ENCODE measurements around the gene TSC1.

TSC1 gene

GRCh38 chr9:132935026-132935425 is 9.4 kb downstream of the TSC1 start:
- no peak for TF ChIP-seq ZNF274 (IDR thresholded peaks at IDR 0.05; ENCODE audit: low read depth, low read length)
- no peak overlapping the region for H3K4me3 ChIP-seq (ENCODE audit: low read length)

DNA sequence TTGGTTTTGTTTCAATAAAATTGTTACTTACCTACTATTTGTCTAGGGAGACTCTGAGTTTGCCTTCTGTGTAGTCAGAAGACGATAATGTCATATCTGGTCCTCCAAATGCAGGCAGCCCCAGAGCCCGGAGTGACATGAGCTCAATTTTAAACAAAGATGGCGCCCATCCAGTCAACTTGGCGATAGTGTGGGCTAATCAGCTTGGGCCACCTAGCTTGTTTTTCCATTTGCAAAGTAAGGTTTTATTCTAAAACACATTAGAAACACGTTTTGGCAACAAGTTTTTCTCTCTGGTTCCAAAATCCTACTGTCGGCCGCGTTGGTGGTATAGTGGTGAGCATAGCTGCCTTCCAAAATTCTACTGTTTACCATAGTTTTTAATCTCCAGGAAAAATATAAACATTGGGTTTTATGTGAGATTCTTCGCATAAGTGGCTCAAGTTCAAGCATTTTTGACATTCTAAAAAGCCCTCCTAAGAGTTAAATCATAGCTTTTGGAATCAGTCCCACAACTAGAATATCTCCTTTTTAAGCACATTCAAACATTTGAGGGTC is 13.2 kb downstream of the TSC1 start:
- H3K4me3 ChIP-seq (ENCODE audit: low read length) = no peak overlapping the region
- TF ChIP-seq ZNF274 (IDR thresholded peaks at IDR 0.05; ENCODE audit: low read depth, low read length) = no peak

- no peak for TF ChIP-seq ZNF274 (IDR thresholded peaks at IDR 0.05; ENCODE audit: low read depth, low read length)
- H3K4me3 ChIP-seq (ENCODE audit: low read length) = no peak overlapping the region
Observed at GRCh38 chr9:132927704-132928103, 16.7 kb downstream of the TSC1 start.

GRCh38 chr9:132923346-132923902 is 21.0 kb downstream of the TSC1 start:
- TF ChIP-seq ZNF274 (IDR thresholded peaks at IDR 0.05; ENCODE audit: low read depth, low read length) = no peak
- H3K4me3 ChIP-seq (ENCODE audit: low read length) = no peak overlapping the region

GRCh38 chr9:132919614-132920268 is 24.7 kb downstream of the TSC1 start:
- H3K4me3 ChIP-seq (ENCODE audit: low read length) = no peak overlapping the region
- TF ChIP-seq ZNF274 (IDR thresholded peaks at IDR 0.05; ENCODE audit: low read depth, low read length) = no peak

GRCh38 chr9:132914924-132915323 is 29.5 kb downstream of the TSC1 start:
- H3K4me3 ChIP-seq (ENCODE audit: low read length) = no peak overlapping the region
- TF ChIP-seq ZNF274 (IDR thresholded peaks at IDR 0.05; ENCODE audit: low read depth, low read length) = no peak

DNA sequence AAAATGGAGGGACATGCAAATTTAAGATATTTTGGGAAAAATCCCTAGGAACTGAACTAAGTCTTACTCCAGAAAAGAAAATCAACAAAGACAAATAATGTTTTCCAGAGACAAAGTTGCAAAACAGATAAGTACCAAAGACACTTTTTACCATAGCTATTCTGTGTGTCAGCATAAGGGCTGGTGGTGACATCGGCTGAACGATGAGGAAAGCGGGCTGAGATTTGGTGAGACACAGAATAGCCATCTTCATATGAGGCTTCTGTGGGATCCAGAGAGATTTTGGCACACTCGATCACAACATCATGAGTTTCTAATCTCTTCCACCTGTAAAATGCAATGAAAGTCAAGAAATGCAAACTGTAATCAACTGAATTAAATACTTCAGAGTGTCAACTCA is 32.3 kb downstream of the TSC1 start:
- H3K4me3 ChIP-seq (ENCODE audit: low read length) = no peak overlapping the region
- TF ChIP-seq ZNF274 (IDR thresholded peaks at IDR 0.05; ENCODE audit: low read depth, low read length) = no peak

GRCh38 chr9:132910376-132910775 is 34.0 kb downstream of the TSC1 start:
- TF ChIP-seq ZNF274 (IDR thresholded peaks at IDR 0.05; ENCODE audit: low read depth, low read length) = no peak

GRCh38 chr9:132909311-132909710 is 35.1 kb downstream of the TSC1 start:
- no peak overlapping the region for H3K4me3 ChIP-seq (ENCODE audit: low read length)
- no peak for TF ChIP-seq ZNF274 (IDR thresholded peaks at IDR 0.05; ENCODE audit: low read depth, low read length)

More at GRCh38 chr9:132910376-132910775, 34.0 kb downstream of the TSC1 start:
- no peak overlapping the region for H3K4me3 ChIP-seq (ENCODE audit: low read length)

DNA sequence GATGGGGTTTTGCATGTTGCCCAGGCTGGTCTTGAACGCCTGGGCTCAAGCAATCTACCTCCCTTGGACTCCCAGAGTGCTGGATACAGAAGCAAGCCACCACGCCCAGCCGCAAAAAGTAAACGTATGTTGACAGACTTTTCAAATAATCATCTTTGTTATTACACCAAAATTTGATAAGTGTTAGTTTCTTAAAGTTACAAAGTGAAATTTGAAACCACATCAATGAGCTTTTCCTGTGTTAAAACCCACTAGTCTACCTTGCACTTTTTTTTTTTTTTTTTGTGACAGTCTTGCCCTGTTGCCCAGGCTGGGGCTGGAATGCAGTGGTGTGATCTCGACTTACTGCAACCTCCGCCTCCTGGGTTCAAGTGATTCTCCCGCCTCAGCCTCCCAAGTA is 35.8 kb downstream of the TSC1 start:
- H3K4me3 ChIP-seq (ENCODE audit: low read length) = no peak overlapping the region
- TF ChIP-seq ZNF274 (IDR thresholded peaks at IDR 0.05; ENCODE audit: low read depth, low read length) = no peak

- TF ChIP-seq ZNF274 (IDR thresholded peaks at IDR 0.05; ENCODE audit: low read depth, low read length) = no peak
- no peak overlapping the region for H3K4me3 ChIP-seq (ENCODE audit: low read length)
Observed at GRCh38 chr9:132905726-132906125, 38.7 kb downstream of the TSC1 start.

DNA sequence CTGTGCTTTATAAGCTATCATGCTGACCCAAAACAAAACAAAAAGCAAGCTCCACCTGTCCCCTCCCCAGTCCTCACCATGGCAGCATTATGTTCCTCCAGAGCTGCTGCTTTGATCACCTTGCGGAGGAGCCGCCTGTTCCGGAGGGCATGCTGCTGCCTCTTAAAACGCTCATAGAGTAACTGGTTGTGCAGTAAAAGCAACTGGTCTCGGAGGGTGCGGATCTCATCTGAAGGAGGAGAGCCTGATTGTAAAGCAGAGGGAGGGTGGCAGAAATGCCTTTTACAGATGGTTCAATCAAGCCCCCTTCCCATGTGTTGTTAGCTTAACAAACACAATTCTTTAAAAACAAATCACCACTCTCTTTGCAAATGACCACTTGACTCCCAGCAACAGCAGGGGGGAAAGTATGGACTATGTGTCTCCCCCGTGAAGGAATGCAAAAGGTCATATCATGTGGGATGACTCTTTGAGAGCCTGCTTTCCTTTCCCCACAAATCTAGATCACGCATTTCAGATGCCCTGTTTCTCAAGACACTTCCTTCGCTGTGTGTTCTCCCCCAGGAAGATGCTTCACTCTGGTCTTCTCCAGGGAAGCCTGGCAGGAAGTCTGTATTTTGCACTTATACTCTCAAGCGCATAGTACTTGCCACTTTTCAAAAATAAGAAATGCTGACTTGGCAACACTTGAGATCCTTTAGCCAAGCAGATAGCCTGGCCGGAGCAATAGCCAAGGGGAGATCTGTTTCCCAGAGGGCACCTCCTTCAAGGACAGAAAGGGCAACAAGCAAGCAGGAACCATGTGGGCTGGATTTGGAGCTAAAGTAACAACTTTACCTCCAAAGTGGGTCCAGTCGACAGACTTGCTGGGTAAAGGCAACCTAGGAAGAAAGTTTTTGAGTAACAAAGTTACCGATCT is 40.6 kb downstream of the TSC1 start:
- H3K4me3 ChIP-seq (ENCODE audit: low read length) = no peak overlapping the region
- TF ChIP-seq ZNF274 (IDR thresholded peaks at IDR 0.05; ENCODE audit: low read depth, low read length) = no peak

- TF ChIP-seq ZNF274 (IDR thresholded peaks at IDR 0.05; ENCODE audit: low read depth, low read length) = no peak
- H3K4me3 ChIP-seq (ENCODE audit: low read length) = no peak overlapping the region
Observed at GRCh38 chr9:132901858-132902831, 42.3 kb downstream of the TSC1 start.
